H1 (cell line): ENCODE measurements around the gene RBM20. TPM values are rescaled to one million over a fixed set of nuclear protein-coding genes. Genes with fewer than 3 reads are reported as not detected.

Experiments used
- CHD7 ChIP-seq: fragments of 300-600 bp; sonication (generic); IDR thresholded peaks from 2 replicates; pipeline ENCODE4 v1.7.1; 2012; ENCODE audit warnings: low read length, moderate library complexity, mild to moderate bottlenecking, inconsistent platforms; ENCODE audit not compliant: insufficient replicate concordance
- polyA plus RNA-seq, 7 experiments: library from polyadenylated mRNA; depleted of rRNA in 3 of 7; stranded (reverse) in 5 of 7; unstranded in 2 of 7; fragments of >200 nt in 5 of 7; fragments of 200-250 nt in 2 of 7; gene quantifications; 1 replicate in 5 of 7; 2 replicates in 1 of 7; 4 replicates in 1 of 7; pipeline versions ENCODE4 v1.2.1 to v1.2.3, GENCODE V29; 2011 to 2013; ENCODE audit warnings: missing spikeins in 2 of 7, mixed read lengths in 2 of 7
- total RNA-seq: library from RNA; stranded (reverse); fragmentation: NEBNext Ultra II Directional; extraction: Animal tissue kit (Norgen Biotek cat#: 25700); gene quantifications from 2 replicates; pipeline ENCODE4 v1.2.1, GENCODE V29; 2021

Gene RBM20
- total and polyA plus RNA-seq, 2 of the 8 experiments (the other 6 are each of a cell fraction or from before 2014, with no cell fraction given) = 0.05 to 0.63 TPM

GRCh38 chr10:110853921-110854605 is 209.9 kb downstream of the RBM20 start (continued):
- no peak for TF ChIP-seq CHD7
